Measurements from ENCODE around the gene GPR157. TPM values are rescaled to one million over a fixed set of nuclear protein-coding genes. Genes with fewer than 3 reads are reported as not detected.

Gene GPR157
- total RNA-seq, 1 donor from 2014 or later = 0.76 TPM

DNA sequence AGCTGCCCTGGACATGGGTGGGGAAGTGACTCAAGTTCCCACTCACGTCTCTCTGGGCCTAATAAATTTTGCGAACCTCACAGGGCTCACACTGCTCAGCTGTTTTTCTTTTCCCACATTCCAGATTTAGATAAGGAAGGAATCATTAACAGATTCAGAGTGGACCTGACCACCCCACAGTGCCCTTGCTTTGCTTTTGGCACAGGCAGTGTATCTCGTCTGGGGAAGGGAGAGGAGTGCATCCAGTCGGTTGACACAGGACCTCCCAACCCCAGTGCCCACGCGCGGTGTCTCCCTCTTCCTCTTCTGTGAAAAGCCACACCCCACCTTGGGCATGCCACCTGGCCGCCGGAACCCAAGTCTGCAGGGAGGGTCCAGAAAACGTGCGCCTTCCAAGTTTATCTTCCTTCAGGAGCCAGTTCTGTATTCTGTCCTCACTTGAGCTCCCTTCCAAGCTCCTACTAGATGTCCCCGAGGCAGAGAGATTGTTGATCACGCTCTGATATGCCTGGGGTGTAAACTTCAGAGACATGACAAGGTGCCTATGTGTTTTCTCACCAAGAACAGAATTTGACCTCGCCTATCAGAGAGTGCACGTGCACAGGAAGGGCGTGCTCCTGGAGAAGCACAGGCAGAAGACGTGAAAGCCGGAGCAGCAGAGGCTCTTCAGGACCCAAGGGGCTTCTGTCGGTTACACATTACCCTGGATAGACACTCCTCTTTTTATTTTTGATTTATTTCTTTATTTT is 50.0 kb downstream of the GPR157 start:
- no peaks in the 10 kb centered on the region for H3K4me1 Mint-ChIP-seq (ENCODE audit: low read depth, unreplicated experiment)
- H3K27ac Mint-ChIP-seq (ENCODE audit: unreplicated experiment) = no peak overlapping the region
- H3K36me3 Mint-ChIP-seq (ENCODE audit: unreplicated experiment) = no peaks in the 10 kb centered on the region
- H3K4me3 Mint-ChIP-seq (ENCODE audit: unreplicated experiment) = no peak overlapping the region
- TF ChIP-seq, protein P1, sequence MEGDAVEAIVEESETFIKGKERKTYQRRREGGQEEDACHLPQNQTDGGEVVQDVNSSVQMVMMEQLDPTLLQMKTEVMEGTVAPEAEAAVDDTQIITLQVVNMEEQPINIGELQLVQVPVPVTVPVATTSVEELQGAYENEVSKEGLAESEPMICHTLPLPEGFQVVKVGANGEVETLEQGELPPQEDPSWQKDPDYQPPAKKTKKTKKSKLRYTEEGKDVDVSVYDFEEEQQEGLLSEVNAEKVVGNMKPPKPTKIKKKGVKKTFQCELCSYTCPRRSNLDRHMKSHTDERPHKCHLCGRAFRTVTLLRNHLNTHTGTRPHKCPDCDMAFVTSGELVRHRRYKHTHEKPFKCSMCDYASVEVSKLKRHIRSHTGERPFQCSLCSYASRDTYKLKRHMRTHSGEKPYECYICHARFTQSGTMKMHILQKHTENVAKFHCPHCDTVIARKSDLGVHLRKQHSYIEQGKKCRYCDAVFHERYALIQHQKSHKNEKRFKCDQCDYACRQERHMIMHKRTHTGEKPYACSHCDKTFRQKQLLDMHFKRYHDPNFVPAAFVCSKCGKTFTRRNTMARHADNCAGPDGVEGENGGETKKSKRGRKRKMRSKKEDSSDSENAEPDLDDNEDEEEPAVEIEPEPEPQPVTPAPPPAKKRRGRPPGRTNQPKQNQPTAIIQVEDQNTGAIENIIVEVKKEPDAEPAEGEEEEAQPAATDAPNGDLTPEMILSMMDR (IDR thresholded peaks at IDR 0.05; ENCODE audit: partially characterized antibody, unreplicated experiment) = no peak
- H3K9me3 Mint-ChIP-seq (ENCODE audit: unreplicated experiment) = no peaks in the 10 kb centered on the region
- DNase-seq = no peak
- no peaks in the 10 kb centered on the region for H3K27me3 Mint-ChIP-seq (ENCODE audit: unreplicated experiment)

DNA sequence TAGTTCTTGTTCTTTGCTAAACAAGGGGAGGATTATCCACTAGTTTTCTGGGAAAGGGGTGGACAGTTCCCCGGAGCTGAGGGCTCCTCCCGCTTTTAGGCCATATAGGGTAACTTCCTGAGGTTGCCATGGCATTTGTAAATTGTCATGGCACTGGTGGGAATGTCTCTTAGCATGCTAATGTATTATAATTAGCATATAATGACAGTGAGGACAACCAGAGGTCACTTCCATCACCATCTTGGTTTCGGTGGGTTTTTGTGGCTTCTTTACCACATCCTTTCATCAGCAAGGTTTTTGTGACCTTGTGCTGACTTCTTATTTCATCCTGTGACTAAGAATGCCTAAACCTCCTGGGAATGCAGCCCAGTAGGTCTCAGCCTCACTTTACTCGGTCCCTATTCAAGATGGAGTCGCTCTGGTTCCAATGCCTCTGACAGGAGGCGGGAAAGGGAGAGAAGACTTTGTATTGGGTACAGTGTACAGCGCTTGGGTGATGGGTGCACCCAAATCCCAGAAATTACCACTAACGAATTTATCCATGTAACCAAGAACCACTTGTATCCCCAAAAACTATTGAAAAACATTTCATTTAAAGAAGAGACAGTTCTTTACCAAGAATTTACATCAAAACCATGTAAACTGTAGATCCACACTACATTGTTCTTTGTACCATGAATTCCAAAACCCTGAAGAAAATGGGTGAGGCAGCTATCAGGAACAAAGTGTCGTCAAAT is 50.7 kb downstream of the GPR157 start:
- H3K27ac Mint-ChIP-seq (ENCODE audit: unreplicated experiment) = no peak overlapping the region
- H3K36me3 Mint-ChIP-seq (ENCODE audit: unreplicated experiment) = no peaks in the 10 kb centered on the region
- DNase-seq = no peak
- TF ChIP-seq, protein P1 (IDR thresholded peaks at IDR 0.05; ENCODE audit: partially characterized antibody, unreplicated experiment) = no peak
- H3K4me3 Mint-ChIP-seq (ENCODE audit: unreplicated experiment) = no peak overlapping the region
- no peaks in the 10 kb centered on the region for H3K9me3 Mint-ChIP-seq (ENCODE audit: unreplicated experiment)
- H3K4me1 Mint-ChIP-seq (ENCODE audit: low read depth, unreplicated experiment) = no peaks in the 10 kb centered on the region
- H3K27me3 Mint-ChIP-seq (ENCODE audit: unreplicated experiment) = no peaks in the 10 kb centered on the region

DNA sequence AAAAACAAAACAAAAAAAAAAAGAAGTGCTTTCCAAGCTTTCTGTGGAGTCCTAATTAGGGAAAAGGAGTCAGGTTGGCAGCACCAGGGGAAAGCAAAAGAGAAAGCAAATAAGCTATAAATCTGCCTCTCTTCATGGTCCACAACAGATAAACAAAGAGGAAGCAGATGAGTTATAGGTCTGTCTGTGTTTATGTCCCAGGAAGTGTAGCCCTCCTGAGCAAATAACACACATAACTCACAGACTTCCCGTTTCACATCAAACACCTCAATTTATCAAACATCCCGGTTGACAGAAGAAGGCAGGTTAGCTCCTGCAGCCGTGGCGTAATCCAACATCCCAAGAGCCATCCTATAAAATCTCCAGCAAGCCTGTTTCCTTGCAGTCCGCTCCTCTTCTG is 53.9 kb downstream of the GPR157 start:
- Mint-ChIP-seq H3K9me3 (ENCODE audit: unreplicated experiment) (no peaks in the 10 kb centered on the region), H3K27ac (ENCODE audit: unreplicated experiment) (no peak overlapping the region), H3K36me3 (ENCODE audit: unreplicated experiment) (no peaks in the 10 kb centered on the region), H3K4me1 (ENCODE audit: low read depth, unreplicated experiment) (peaks cover 7% of the 10 kb centered on the region), H3K4me3 (ENCODE audit: unreplicated experiment) (no peak overlapping the region), H3K27me3 (ENCODE audit: unreplicated experiment) (no peaks in the 10 kb centered on the region)
- no peak for DNase-seq
- TF ChIP-seq, protein P1 (IDR thresholded peaks at IDR 0.05; ENCODE audit: partially characterized antibody, unreplicated experiment) = no peak

DNA sequence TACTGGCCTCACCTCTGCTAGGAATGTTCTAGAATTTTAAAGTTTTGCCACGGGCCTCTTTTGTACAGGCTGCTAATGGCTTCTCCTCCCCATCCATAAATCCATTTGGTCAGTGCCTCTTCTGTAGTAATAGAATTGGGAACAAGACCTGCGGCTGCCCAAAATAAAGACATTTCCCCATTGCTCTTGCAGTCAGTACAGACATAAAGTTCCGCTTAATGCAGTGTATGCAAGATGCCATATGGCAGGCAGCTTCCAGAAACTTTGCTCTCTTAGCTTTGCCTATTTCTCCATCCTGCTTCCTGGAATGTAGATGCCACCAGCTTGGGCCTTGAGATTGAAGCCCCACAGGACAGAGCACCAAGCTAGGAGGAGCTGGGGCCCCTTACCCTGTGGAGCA is 55.8 kb downstream of the GPR157 start:
- Mint-ChIP-seq H3K27me3 (ENCODE audit: unreplicated experiment) (peaks cover 2% of the 10 kb centered on the region), H3K4me1 (ENCODE audit: low read depth, unreplicated experiment) (peaks cover 19% of the 10 kb centered on the region), H3K27ac (ENCODE audit: unreplicated experiment) (no peak overlapping the region), H3K36me3 (ENCODE audit: unreplicated experiment) (no peaks in the 10 kb centered on the region), H3K4me3 (ENCODE audit: unreplicated experiment) (no peak overlapping the region), H3K9me3 (ENCODE audit: unreplicated experiment) (no peaks in the 10 kb centered on the region)
- DNase-seq = no peak
- TF ChIP-seq, protein P1 (IDR thresholded peaks at IDR 0.05; ENCODE audit: partially characterized antibody, unreplicated experiment) = no peak
